PC-3 (cell line): ENCODE data around the gene CCDC174. TPM values are rescaled to one million over a fixed set of nuclear protein-coding genes. Genes with fewer than 3 reads are reported as not detected.

Experiments
- ATAC-seq: fragments of 200-7000 bp; cut with Tn5 transposase; 2 replicates; pipeline ENCODE4 v1.9.1; 2020; ENCODE audit warnings: mild to moderate bottlenecking, moderate library complexity
- BruUV-seq: library from RNA; stranded (reverse); fragments of 400-500 nt; replicated peaks from 2 replicates; lab custom pipeline; 2021; lab: Mats Ljungman, UMichigan
- CTCF ChIA-PET: fragments of 300-600 bp; sonication (Branson Sonifier 250); formaldehyde crosslinking; loops from one replicate; lab custom pipeline; 2022; ENCODE audit warnings: antibody characterized with exemption; lab: Charles Lee
- POLR2A ChIA-PET: fragments of 300-600 bp; sonication (Branson Sonifier 250); formaldehyde crosslinking; loops from one replicate; lab custom pipeline; 2022; ENCODE audit warnings: antibody characterized with exemption; ENCODE audit not compliant: unreplicated experiment; lab: Charles Lee
- DNase-seq: peaks from one replicate; pipeline ENCODE4 v3.0.0-alpha.2; 2015
- H2AFZ ChIP-seq: fragments of 300-600 bp; sonication (generic); 2 replicates; pipeline ENCODE4 v1.6.0; 2016; ENCODE audit warnings: antibody characterized with exemption, low read length
- H3F3A ChIP-seq: fragments of 300-600 bp; sonication (generic); one replicate; pipeline ENCODE4 v1.6.0; 2017; ENCODE audit warnings: antibody characterized with exemption, low read length, control low read depth, mild to moderate bottlenecking; ENCODE audit not compliant: unreplicated experiment
- H3K27ac ChIP-seq: fragments of 300-600 bp; sonication (generic); 2 replicates; pipeline ENCODE4 v1.5.1; 2016; ENCODE audit warnings: mild to moderate bottlenecking, low read length
- H3K27me3 ChIP-seq: fragments of 300-600 bp; sonication (generic); 2 replicates; pipeline ENCODE4 v1.6.1; 2016; ENCODE audit warnings: low read length, mixed read lengths
- H3K36me3 ChIP-seq: fragments of 300-600 bp; sonication (generic); 2 replicates; pipeline ENCODE4 v1.6.1; 2016; ENCODE audit warnings: low read depth, mixed run types, low read length, mixed read lengths
- H3K4me1 ChIP-seq: fragments of 300-600 bp; sonication (generic); 2 replicates; pipeline ENCODE4 v1.5.1; 2016; ENCODE audit warnings: low read length; ENCODE audit not compliant: insufficient read depth
- H3K4me2 ChIP-seq: fragments of 300-600 bp; sonication (generic); 2 replicates; pipeline ENCODE4 v1.6.0; 2016; ENCODE audit warnings: low read length
- H3K4me3 ChIP-seq: fragments of 300-600 bp; sonication (generic); 2 replicates; pipeline ENCODE4 v1.5.1; 2016; ENCODE audit warnings: mild to moderate bottlenecking, low read length, mixed read lengths
- H3K79me2 ChIP-seq: fragments of 300-600 bp; sonication (generic); 2 replicates; pipeline ENCODE4 v1.6.1; 2017; ENCODE audit warnings: low read length, mixed read lengths
- H3K9ac ChIP-seq: fragments of 300-600 bp; sonication (generic); 2 replicates; pipeline ENCODE4 v1.6.0; 2016; ENCODE audit warnings: mild to moderate bottlenecking, low read length
- H3K9me2 ChIP-seq: fragments of 300-600 bp; sonication (generic); replicated peaks from 2 replicates; pipeline ENCODE4 v1.6.1; 2016; ENCODE audit warnings: mixed run types, low read length, mixed read lengths
- H3K9me3 ChIP-seq: fragments of 300-600 bp; sonication (generic); 2 replicates; pipeline ENCODE4 v1.6.1; 2016; ENCODE audit warnings: low read length, mixed read lengths
- H4K20me1 ChIP-seq: fragments of 300-600 bp; sonication (generic); 2 replicates; pipeline ENCODE4 v1.6.1; 2016; ENCODE audit warnings: low read length, mixed read lengths
- EZH2 ChIP-seq: fragments of 300-600 bp; sonication (generic); IDR thresholded peaks from one replicate; pipeline ENCODE4 v1.6.1; 2017; ENCODE audit warnings: antibody characterized with exemption, mild to moderate bottlenecking, low read length; ENCODE audit not compliant: unreplicated experiment
- EZH2phosphoT487 ChIP-seq: fragments of 300-600 bp; sonication (generic); IDR thresholded peaks from 2 replicates; pipeline ENCODE4 v1.6.1; 2018; ENCODE audit warnings: mild to moderate bottlenecking, antibody characterized with exemption, low read length, borderline replicate concordance
- intact Hi-C: fragments of 100-400 bp; cut with micrococcal nuclease; formaldehyde crosslinking; loops from 2 replicates; pipeline ENCODE4 v1.9.0; 2023
- total RNA-seq: library from RNA; depleted of rRNA; stranded (reverse); fragments of >200 nt; gene quantifications from 2 replicates; pipeline ENCODE4 v1.2.3, GENCODE V29; 2014
- TF ChIP-seq, protein P1 (sequence below): fragments of 300-600 bp; sonication (generic); conservative IDR thresholded peaks from 2 replicates; pipeline ENCODE4 v1.5.1; 2017; ENCODE audit warnings: antibody characterized with exemption, low read depth, mild to moderate bottlenecking, low read length

The CCDC174 gene
- total RNA-seq, 1 experiment from 2014 or later = 8.2 TPM

DNA sequence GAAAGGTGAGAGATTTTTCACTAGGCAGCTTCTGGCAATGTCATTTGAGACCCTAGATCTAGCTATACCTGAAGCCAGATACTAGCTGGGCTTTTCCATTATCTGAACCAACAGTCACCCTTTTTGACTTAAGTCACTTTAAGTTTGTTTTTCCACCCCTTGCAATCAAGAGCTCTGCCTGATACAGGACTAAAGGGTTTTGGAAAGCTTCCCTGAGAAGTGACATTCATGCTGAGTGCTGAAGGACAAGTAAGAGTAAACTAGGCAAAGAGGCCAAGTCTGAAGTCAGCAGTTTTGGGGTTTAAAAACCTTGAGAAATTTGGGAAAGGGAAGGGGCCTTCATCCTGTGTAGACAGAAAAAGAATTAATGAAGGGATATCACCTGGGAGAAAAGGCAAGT lies 27.1 kb upstream of the CCDC174 start:
- H3K9ac ChIP-seq = no peak overlapping the region

DNA sequence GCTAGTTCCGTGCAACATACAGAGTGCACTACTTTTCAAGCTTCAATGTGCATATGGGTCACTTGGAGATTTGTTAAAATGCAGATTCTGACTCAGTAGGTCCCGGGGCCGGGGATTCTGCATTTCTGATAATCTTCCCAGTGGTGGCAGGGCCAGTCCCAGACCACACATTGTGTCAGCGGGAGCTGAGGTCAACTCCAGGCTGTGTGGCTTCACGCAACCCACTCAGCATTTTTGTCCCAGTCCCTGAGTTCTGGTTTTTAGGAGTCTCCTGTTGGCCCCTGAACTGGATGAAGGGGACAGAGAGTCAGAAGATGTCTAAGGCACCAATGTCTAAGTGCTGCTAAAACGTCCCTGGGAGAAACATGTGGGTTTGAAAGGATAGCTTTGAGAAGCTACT lies 26.1 kb upstream of the CCDC174 start:
- ATAC-seq (no peak), DNase-seq (no peak)
- Histone ChIP-seq H3K9me3 (no peaks in the 10 kb centered on the region), H3K79me2 (no peaks in the 10 kb centered on the region), H3K4me1 (peaks cover 9% of the 10 kb centered on the region), H4K20me1 (no peaks in the 10 kb centered on the region), H3K36me3 (no peaks in the 10 kb centered on the region), H3F3A (no peaks in the 10 kb centered on the region), H3K27ac (no peak overlapping the region), H3K9me2 (no peaks in the 10 kb centered on the region), H2AFZ (no peak overlapping the region), H3K4me2 (no peak overlapping the region), H3K27me3 (no peaks in the 10 kb centered on the region), H3K9ac (no peak overlapping the region), H3K4me3 (no peak overlapping the region)
- intact Hi-C loops = no loop called here
- CTCF ChIA-PET = no interaction called here
- no TSS peak for BruUV-seq
- TF ChIP-seq EZH2phosphoT487 (no peak), EZH2 (no peak)
- TF ChIP-seq, protein P1, sequence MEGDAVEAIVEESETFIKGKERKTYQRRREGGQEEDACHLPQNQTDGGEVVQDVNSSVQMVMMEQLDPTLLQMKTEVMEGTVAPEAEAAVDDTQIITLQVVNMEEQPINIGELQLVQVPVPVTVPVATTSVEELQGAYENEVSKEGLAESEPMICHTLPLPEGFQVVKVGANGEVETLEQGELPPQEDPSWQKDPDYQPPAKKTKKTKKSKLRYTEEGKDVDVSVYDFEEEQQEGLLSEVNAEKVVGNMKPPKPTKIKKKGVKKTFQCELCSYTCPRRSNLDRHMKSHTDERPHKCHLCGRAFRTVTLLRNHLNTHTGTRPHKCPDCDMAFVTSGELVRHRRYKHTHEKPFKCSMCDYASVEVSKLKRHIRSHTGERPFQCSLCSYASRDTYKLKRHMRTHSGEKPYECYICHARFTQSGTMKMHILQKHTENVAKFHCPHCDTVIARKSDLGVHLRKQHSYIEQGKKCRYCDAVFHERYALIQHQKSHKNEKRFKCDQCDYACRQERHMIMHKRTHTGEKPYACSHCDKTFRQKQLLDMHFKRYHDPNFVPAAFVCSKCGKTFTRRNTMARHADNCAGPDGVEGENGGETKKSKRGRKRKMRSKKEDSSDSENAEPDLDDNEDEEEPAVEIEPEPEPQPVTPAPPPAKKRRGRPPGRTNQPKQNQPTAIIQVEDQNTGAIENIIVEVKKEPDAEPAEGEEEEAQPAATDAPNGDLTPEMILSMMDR = no peak
- POLR2A ChIA-PET = no interaction called here

More for the DNA sequence above, 27.1 kb upstream of the CCDC174 start:
- no TSS peak for BruUV-seq
- H3K27me3 ChIP-seq = no peaks in the 10 kb centered on the region
- no peak for DNase-seq
- H3K9me2 ChIP-seq = no peaks in the 10 kb centered on the region
- H3F3A ChIP-seq = no peaks in the 10 kb centered on the region
- CTCF ChIA-PET = no interaction called here
- no peaks in the 10 kb centered on the region for H3K9me3 ChIP-seq
- peaks cover 9% of the 10 kb centered on the region for H3K4me1 ChIP-seq
- intact Hi-C loops = no loop called here
- no peak overlapping the region for H2AFZ ChIP-seq
- POLR2A ChIA-PET = no interaction called here
- TF ChIP-seq, protein P1 = no peak
- no peak for TF ChIP-seq EZH2phosphoT487
- TF ChIP-seq EZH2 = no peak
- no peaks in the 10 kb centered on the region for H3K79me2 ChIP-seq
- no peak overlapping the region for H3K4me2 ChIP-seq
- no peak for ATAC-seq
- no peak overlapping the region for H3K4me3 ChIP-seq
- no peaks in the 10 kb centered on the region for H4K20me1 ChIP-seq
- no peaks in the 10 kb centered on the region for H3K36me3 ChIP-seq
- no peak overlapping the region for H3K27ac ChIP-seq

DNA sequence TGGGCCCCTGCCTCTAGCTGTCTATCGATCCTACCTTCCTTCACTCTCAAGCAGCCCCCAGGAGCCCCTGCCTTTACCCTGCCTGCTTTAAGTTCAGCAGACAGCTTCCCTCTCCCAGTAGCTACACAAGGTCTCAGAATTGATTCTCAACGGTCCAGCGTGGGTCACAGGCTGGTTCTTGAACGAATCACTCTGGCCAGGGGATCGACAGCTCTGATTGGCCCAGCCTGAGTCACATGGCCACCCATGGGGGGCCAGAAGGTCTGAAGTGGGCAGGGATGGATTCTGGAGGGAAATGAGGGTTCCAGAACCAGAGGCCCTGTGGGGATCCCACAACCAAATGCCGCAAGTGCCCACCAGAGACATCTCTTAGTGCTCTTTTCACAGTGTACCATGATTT lies 23.7 kb upstream of the CCDC174 start:
- H3K4me1 ChIP-seq = peaks cover 22% of the 10 kb centered on the region
- H3F3A ChIP-seq = no peaks in the 10 kb centered on the region
- no peak overlapping the region for H3K4me2 ChIP-seq
- no peaks in the 10 kb centered on the region for H4K20me1 ChIP-seq
- no peak for DNase-seq
- intact Hi-C loops = no loop called here
- H3K9me3 ChIP-seq = no peaks in the 10 kb centered on the region
- H3K27ac ChIP-seq = no peak overlapping the region
- ChIA-PET CTCF (no interaction called here), POLR2A (no interaction called here)
- no peaks in the 10 kb centered on the region for H3K79me2 ChIP-seq
- no peak for ATAC-seq
- H3K4me3 ChIP-seq = no peak overlapping the region
- H3K27me3 ChIP-seq = no peaks in the 10 kb centered on the region
- no peaks in the 10 kb centered on the region for H3K36me3 ChIP-seq
- H3K9me2 ChIP-seq = no peaks in the 10 kb centered on the region
- H2AFZ ChIP-seq = no peak overlapping the region
- TF ChIP-seq EZH2 (no peak), EZH2phosphoT487 (no peak)
- TF ChIP-seq, protein P1 = no peak
- no TSS peak for BruUV-seq
- no peak overlapping the region for H3K9ac ChIP-seq
